GM12801 (cell line): ENCODE results near the gene EFNA5.

Source experiments
- CTCF ChIP-seq: IDR thresholded peaks from one replicate; pipeline ENCODE4 v1.5.1; 2011; ENCODE audit warnings: control low read depth; ENCODE audit not compliant: insufficient read length; ENCODE audit errors: extremely low read depth

The EFNA5 gene

GRCh38 chr5:107542428-107542827, 128.3 kb downstream of the EFNA5 start:
- TF ChIP-seq CTCF = no peak

- TF ChIP-seq CTCF = no peak
Measured at GRCh38 chr5:107541400-107541799, 129.3 kb downstream of the EFNA5 start.

- TF ChIP-seq CTCF = no peak
Measured at GRCh38 chr5:107539726-107540330, 130.9 kb downstream of the EFNA5 start.

GRCh38 chr5:107538805-107539445, 131.8 kb downstream of the EFNA5 start:
- no peak for TF ChIP-seq CTCF

GRCh38 chr5:107538331-107538730, 132.4 kb downstream of the EFNA5 start:
- no peak for TF ChIP-seq CTCF

- TF ChIP-seq CTCF = no peak
Measured at GRCh38 chr5:107535849-107536248, 134.9 kb downstream of the EFNA5 start.

- no peak for TF ChIP-seq CTCF
Measured at GRCh38 chr5:107533910-107534876, 136.5 kb downstream of the EFNA5 start.
